Mucosa of rectum (tissue), 2 donors: ENCODE measurements around the gene COX8C.
A peak's percentile ranks its signal among the peaks of the same experiment; 100 is the strongest.

ENCODE experiments used
- H3K27ac ChIP-seq, 2 donors: one replicate each; pipeline ENCODE4 v1.7.0; 2013; ENCODE audit warnings: inconsistent platforms in 2 of 2, low read depth in 2 of 2, low read length in 2 of 2
- H3K27me3 ChIP-seq, 2 donors: one replicate each; pipeline ENCODE4 v1.7.0; 2013; ENCODE audit warnings: low read length in 2 of 2; ENCODE audit not compliant: control insufficient read depth in 2 of 2, insufficient read depth in 2 of 2
- H3K36me3 ChIP-seq, 2 donors: one replicate each; pipeline ENCODE4 v1.7.0; 2013; ENCODE audit warnings: low read length in 2 of 2; ENCODE audit not compliant: control insufficient read depth in 2 of 2, insufficient read depth in 2 of 2
- H3K4me1 ChIP-seq, 2 donors: one replicate each; pipeline ENCODE4 v1.7.0; 2013; ENCODE audit warnings: low read length in 2 of 2, mild to moderate bottlenecking in 1 of 2; ENCODE audit not compliant: control insufficient read depth in 2 of 2, insufficient read depth in 2 of 2
- H3K4me3 ChIP-seq, 2 donors: one replicate each; pipeline ENCODE4 v1.7.0; 2013; ENCODE audit warnings: low read length in 2 of 2
- H3K9ac ChIP-seq, 2 donors: one replicate each; pipeline ENCODE4 v1.7.0; 2013; ENCODE audit warnings: low read length in 2 of 2, low read depth in 1 of 2, mild to moderate bottlenecking in 1 of 2
- H3K9me3 ChIP-seq, 2 donors: one replicate each; pipeline ENCODE4 v1.7.0; 2013; ENCODE audit warnings: low read length in 2 of 2; ENCODE audit not compliant: control insufficient read depth in 2 of 2
- donor health status: healthy.
- donor health status: Normal muscosa, but diverticular disease.

The COX8C gene

GRCh38 chr14:93331728-93332396, 15.1 kb upstream of the COX8C start:
- no peaks in the 10 kb centered on the region for H3K36me3 ChIP-seq
- peak overlapping the region; percentile 97 for H3K27ac ChIP-seq
- H3K9me3 ChIP-seq = no peaks in the 10 kb centered on the region
- peak overlapping the region; percentile 85 to 96 for H3K4me3 ChIP-seq
- H3K27me3 ChIP-seq = no peaks in the 10 kb centered on the region
- peak overlapping the region; percentile 77 to 79 for H3K9ac ChIP-seq
- peaks cover 18 to 31% of the 10 kb centered on the region in 2 donors for H3K4me1 ChIP-seq

GRCh38 chr14:93332397-93332852, 14.6 kb upstream of the COX8C start:
- Histone ChIP-seq H3K4me3 (peak overlapping the region; percentile 85 to 96), H3K27me3 (no peaks in the 10 kb centered on the region), H3K9ac (peak overlapping the region; percentile 77 to 79), H3K36me3 (no peaks in the 10 kb centered on the region), H3K27ac (peak overlapping the region; percentile 97), H3K4me1 (peaks cover 18 to 31% of the 10 kb centered on the region in 2 donors), H3K9me3 (no peaks in the 10 kb centered on the region)

GRCh38 chr14:93332853-93333630, 13.9 kb upstream of the COX8C start, which contains the start of gene BTBD7:
Gene BTBD7, minus strand, starts transcription at chr14:93333036. Its CDS starts 36,985 bp downstream, at chr14:93296051.
- H3K4me3 ChIP-seq = peak within 1 kb of the TSS; percentile 85 to 96
- H3K4me1 ChIP-seq = peaks cover 18 to 31% of the 10 kb centered on the region in 2 donors
- peak within 1 kb of the TSS; percentile 97 for H3K27ac ChIP-seq
- peak within 1 kb of the TSS; percentile 77 to 79 for H3K9ac ChIP-seq
- H3K9me3 ChIP-seq = no peaks in the 10 kb centered on the region
- no peaks in the 10 kb centered on the region for H3K36me3 ChIP-seq
- no peaks in the 10 kb centered on the region for H3K27me3 ChIP-seq

- H3K9me3 ChIP-seq = no peaks in the 10 kb centered on the region
- H3K4me3 ChIP-seq = peak overlapping the region; percentile 85 to 90
- H3K27me3 ChIP-seq = no peaks in the 10 kb centered on the region
- H3K36me3 ChIP-seq = no peaks in the 10 kb centered on the region
- H3K27ac ChIP-seq = peak overlapping the region; percentile 97
- H3K4me1 ChIP-seq = peaks cover 18 to 31% of the 10 kb centered on the region in 2 donors
- H3K9ac ChIP-seq = peak overlapping the region; percentile 68 to 77
Measured at GRCh38 chr14:93333631-93334103, 13.3 kb upstream of the COX8C start.

GRCh38 chr14:93337143-93337753, 9.7 kb upstream of the COX8C start:
- Histone ChIP-seq H3K4me1 (peaks cover 0 to 4% of the 10 kb centered on the region in 2 donors), H3K36me3 (no peaks in the 10 kb centered on the region), H3K27me3 (no peaks in the 10 kb centered on the region), H3K9me3 (no peaks in the 10 kb centered on the region), H3K9ac (no peak overlapping the region), H3K4me3 (no peak overlapping the region), H3K27ac (no peak overlapping the region)

GRCh38 chr14:93337884-93338283, 9.1 kb upstream of the COX8C start:
- H3K36me3 ChIP-seq = no peaks in the 10 kb centered on the region
- H3K4me1 ChIP-seq = peaks cover 0 to 4% of the 10 kb centered on the region in 2 donors
- H3K27me3 ChIP-seq = no peaks in the 10 kb centered on the region
- H3K9ac ChIP-seq = no peak overlapping the region
- no peaks in the 10 kb centered on the region for H3K9me3 ChIP-seq
- H3K27ac ChIP-seq = no peak overlapping the region
- H3K4me3 ChIP-seq = no peak overlapping the region

- no peaks in the 10 kb centered on the region for H3K27me3 ChIP-seq
- peaks cover 0 to 2% of the 10 kb centered on the region in 2 donors for H3K9me3 ChIP-seq
- H3K27ac ChIP-seq = no peak overlapping the region
Measured at GRCh38 chr14:93343266-93343665, 3.7 kb upstream of the COX8C start.

GRCh38 chr14:93343797-93344196, 3.2 kb upstream of the COX8C start:
- no peak overlapping the region for H3K4me3 ChIP-seq

More at GRCh38 chr14:93343266-93343665, 3.7 kb upstream of the COX8C start:
- Histone ChIP-seq H3K36me3 (no peaks in the 10 kb centered on the region), H3K9ac (no peak overlapping the region), H3K4me1 (no peaks in the 10 kb centered on the region), H3K4me3 (no peak overlapping the region)

GRCh38 chr14:93347850-93348249, 868 bp downstream of the COX8C start:
- Histone ChIP-seq H3K27ac (no peak overlapping the region), H3K36me3 (no peaks in the 10 kb centered on the region), H3K9me3 (peaks cover 0 to 2% of the 10 kb centered on the region in 2 donors), H3K9ac (no peak overlapping the region), H3K27me3 (no peaks in the 10 kb centered on the region), H3K4me3 (no peak overlapping the region), H3K4me1 (no peaks in the 10 kb centered on the region)

More at GRCh38 chr14:93343797-93344196, 3.2 kb upstream of the COX8C start:
- Histone ChIP-seq H3K4me1 (no peaks in the 10 kb centered on the region), H3K27ac (no peak overlapping the region), H3K27me3 (no peaks in the 10 kb centered on the region), H3K36me3 (no peaks in the 10 kb centered on the region), H3K9ac (no peak overlapping the region), H3K9me3 (peaks cover 0 to 2% of the 10 kb centered on the region in 2 donors)
